ENCODE data around the gene AMH.

AMH gene

DNA sequence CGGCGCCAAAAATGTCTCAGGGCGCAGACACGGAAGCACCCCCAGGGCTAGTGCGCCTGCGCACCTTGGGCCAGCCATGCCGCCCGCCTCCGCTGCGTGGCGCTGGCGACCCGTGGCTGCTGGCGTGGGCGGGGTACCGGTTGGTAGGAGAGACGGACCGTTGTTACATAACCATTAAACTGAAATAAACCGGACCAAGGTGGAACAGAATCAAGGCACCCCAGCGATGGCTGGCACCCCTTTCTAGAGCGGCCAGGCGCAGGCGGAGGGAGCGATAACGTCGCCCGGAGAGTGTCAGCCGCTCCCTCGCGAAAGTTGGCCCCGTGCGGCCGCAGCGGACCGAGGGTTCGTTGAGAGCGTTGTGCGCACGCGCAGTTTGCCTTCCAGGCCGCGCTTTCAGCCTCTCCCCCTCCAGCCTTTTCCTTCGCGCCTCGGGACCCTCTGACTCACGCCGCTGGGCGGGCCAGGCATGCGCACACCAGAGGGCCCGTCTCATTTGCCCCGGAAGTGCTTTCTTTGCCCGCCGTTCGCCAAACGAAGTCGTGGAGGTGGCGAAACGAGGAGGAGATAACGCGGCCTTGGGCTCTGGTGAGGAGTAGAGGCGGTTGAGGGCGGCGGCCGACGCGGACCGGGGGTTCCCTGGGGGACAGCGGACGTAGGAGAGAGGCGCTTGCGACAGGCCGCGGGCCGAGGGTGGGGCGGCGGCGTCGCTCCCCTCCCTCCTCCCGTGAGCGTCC, 12.6 kb upstream of the AMH start, which contains the start of the genes PLEKHJ1 and SF3A2:
Gene PLEKHJ1 (minus strand): TSS at position 16 of the 737 bp plus-strand sequence. CDS start 81 bp downstream, outside the sequence.
Gene SF3A2 (plus strand): TSS at position 511 of the 737 bp plus-strand sequence. CDS start 6,595 bp downstream, outside the sequence.
- peak; percentile 97 for DNase-seq

DNA sequence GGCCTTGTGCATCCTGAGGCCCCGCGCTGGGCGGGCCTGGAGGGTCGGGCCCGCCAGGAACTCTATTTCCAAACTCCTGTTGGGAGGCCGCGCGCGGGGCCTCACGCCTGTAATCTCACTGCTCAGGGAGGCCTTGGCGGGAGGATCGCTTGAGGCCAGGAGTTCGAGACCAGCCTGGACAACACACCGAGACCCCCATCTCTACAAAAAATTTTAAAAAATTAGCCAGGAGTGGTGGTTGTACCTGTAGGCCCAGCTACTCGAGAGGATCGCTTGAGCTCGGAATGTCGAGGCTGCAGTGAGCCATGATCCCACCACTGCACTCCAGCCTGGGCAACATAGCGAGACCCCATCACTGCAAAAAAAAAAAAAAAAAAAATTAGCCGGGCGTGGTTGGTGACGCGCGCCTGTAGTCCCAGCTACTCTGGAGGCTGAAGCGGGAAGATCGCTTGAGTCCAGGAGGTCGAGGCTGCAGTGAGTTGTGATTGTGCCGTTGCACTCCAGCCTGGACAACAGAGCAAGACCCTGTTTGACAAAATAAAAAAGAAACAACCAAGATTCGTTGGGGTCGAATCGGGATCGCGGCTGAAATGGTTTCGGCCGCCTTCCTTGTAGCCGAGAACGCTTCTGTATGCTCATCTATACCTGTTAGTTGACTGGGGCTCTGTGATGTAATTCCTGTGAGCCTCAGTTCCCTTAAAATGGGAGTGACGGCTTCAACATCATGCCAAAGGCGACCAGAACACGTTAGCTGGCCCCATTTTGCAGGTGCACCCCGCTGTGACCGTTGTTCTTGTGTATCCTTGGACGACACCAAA, 11.9 kb upstream of the AMH start:
- DNase-seq, result no peak

DNA sequence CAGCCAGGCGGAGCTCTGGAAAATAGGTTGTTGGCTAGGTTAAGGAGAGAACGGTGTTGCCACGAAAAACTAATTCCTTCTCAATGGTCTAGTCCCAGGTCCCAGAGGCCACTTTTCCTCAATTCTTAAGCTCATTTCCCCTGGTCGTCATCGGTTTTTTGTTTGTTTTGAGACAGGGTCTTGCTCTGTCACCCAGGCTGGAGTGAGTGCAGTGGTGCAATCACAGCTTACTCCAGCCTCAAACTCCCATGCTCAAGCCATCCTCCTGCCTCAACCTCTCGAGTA, 11.3 kb upstream of the AMH start:
- no peak for DNase-seq

DNA sequence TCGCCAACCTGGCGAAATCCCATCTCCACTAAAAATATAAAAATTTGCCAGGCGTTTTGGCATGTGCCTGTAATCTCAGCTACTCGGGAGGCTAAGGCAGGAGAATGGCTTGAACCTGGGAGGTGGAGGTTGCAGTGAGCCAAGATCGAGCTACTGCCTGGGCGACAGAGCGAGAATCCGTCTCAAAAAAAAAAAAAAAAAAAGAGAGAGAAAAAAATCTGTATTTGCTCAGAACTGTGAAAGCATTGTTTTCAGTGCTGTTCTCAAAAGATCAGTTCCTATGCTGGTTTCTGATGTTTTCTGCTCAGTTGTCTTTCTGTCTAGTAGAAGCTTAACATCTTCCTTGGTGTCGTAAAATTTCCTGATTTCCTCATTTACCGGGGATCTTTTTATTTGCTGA, 9.9 kb upstream of the AMH start:
- DNase-seq, result no peak

DNA sequence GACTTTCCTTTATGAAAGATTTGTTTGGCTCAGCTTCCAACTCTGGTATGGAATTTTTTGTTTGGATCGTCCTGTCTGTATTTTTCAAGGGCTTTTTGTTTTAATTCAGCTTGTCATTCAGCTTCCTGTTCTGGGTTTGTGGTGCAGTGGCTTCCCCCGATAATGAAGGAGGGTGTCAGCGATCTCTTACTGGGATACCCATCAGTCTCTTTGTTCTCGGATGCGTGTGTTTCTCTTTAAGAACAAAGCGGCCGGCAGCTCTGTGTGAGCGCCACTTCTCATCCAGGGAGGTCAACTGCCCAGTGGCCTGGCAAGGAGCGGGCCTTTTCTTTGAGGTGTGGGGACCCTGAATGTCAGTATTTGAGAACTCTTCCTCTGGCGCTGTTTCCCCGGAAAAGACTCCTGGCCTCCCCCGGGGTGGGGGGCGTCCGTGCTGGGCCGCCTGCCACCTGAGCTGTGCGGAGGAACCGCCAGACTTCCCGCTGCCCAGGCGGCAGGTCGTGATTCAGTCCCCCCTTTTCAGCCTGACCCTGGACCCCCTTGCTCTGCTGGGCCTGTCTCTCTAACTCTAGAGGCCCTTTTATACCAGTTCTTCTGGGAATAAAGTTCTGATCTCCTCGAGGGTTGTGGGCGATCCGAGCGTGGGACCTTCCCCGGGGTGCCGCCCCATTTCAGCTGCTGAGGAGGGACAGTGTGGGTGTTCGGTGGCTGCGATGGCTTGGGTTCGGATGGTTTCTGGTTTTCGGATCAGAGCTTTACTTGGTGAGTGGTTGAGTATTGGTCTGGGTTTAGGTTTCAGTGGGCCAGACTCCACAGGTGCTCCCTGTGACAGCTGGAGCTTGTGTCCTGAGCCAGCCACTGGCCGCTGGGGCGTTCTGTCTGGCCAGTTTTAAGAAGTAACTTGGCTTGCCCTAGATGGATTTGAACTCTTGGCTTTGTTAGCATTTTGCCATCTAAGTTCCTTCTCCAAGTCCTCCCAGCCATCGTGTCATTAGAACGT, 9.1 kb upstream of the AMH start:
- no peak for DNase-seq

DNA sequence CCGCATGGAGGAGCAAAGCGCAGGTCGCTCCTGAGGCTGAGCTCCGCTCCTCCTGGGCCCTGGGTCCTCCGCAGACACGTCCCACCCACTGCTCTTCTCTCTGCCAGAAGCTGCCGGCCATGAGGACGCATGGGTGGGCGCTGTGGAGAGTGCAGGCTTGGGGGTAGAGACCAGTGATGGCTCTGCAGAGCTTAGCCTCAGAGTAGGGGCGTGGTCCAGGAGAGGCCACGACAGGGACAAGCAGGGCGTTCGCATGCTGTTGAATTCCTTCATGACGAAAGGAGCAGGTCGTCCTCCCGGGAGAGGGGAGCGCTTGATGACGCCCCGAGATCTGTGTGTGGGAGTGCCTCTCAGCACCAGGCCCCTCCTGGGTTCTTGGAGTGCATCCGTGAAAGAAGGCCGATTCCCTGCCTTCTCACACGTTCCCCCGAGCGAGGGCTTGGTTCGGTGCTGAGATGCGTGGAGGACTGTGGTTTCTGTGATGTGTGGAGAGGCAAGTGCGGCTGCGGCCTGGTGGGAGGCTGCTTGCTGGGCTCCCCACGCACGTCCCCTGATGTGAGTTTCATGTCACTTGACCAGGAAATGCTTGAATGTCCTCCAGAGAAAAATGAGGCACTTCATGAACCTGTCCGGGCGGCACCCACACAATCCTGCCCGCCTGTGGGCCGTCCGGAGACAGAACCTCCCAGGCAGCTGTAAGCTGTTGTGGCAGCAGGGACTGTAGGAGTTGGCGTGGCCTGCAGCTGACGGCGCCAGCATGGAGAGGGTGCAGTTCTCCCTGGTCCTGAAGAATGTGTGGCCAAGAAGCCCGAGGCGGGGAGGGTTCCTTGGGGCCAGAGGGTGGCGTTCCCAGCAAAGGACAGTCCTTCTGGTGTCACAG, 8.0 kb upstream of the AMH start:
- DNase-seq, result no peak

DNA sequence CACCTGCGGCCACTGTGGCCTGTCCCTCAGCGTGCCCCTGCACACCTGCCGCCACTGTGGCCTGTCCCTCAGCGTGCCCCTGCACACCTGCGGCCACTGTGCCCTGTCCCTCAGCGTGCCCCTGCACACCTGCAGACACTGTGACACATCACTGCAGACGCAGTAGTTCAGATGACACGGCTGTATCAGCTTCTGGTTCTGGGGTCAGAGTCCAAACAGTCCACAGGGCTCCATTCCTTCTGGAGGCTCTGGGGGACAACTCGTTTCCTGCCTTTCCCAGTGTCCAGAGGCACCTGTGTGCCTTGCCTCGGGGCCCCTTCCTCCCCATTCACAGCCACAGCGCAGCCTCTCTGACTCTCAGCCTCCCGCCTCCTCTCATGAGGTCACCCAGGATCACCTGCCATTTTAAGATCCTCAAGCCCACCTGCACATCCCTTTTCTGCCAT, 7.0 kb upstream of the AMH start:
- DNase-seq, result no peak

DNA sequence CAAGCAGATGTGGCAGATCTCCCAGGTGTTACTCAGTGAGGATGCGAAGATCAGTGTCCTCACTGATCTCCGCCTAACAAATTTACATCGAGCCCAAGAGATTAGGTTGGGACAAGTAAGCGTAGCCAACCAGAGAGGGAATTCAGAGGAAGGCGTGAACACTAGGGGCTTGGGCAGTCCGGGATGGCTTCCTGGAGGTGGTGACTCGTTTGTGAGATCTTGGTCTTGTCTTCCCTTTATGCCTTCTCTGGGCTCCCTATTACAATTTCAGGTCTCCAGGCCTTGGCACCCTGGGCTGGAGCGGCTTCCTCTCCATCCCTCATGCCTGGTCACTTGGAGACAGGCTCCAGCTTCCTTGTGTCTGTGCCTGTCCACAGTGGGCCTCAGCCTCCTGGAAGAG, 6.3 kb upstream of the AMH start:
- no peak for DNase-seq

DNA sequence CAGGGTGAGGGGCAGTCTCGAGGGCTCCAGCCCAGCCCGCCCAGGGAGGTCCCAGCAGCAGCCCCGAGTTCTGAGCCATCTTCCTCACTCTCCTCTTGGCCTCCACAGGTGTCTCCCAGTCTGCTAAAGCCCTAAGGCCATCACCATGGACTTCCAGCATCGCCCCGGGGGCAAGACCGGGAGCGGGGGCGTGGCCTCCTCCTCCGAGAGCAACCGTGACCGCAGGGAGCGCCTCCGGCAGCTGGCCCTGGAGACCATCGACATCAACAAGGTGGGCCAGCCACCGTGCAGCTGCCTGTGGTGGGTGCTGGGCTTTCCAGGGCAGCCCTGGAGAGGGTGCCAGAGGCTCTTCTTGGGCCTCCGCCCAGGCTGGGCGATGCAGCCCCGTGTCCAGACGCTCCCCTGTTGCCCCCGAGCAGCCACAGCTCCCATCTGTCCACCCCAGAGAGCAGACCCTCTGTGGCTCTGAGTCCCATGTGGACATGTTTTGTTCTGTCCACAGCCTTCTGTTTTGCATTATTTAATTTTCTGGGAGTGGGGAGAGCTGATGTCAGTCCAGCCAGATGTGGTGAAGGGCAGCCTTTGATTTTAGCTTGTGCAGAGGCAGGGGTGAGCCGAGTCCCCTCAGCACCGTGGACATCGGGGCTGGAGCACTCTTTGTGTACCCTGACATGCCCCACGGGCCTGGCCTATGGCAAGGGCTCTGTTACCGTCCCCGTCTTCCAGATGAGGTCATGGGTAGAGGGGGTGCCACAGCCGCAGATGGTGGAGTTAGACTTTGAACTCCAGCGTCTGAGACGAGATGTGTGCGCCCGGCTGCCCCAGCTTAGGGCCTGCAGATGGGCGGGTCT, 5.6 kb upstream of the AMH start:
- DNase-seq, result no peak

DNA sequence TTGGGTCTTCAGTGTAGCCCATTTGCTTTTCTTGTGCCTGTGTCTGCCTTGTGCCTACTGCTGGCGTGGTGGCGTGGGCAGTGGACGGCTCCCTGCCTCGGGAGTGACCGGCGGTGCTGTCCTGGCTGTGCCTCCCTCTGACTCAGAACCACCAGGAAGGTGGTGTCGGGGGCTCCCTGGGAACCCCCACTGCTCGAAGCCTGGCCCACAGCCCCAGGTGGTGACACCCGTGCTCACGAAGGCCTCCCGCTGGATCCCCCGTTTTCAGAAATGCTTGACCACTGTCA, 5.1 kb upstream of the AMH start:
- no peak for DNase-seq

DNA sequence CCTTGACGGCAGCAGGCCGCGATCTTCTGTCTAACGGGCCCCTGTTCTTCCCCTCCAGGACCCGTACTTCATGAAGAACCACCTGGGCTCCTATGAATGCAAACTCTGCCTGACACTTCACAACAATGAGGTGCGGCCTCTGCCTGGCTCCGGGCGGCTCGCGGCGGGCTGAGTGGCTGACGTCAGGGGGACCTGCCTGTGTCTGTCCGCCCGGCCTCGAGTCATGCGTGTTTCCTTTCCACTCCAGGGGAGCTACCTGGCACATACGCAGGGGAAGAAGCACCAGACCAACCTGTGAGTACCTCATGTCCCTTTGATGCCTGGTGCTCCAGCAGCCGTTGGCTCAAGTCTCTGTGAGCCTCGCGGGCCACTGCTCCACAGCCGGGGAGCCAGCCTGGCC, 4.6 kb upstream of the AMH start:
- DNase-seq, result no peak

DNA sequence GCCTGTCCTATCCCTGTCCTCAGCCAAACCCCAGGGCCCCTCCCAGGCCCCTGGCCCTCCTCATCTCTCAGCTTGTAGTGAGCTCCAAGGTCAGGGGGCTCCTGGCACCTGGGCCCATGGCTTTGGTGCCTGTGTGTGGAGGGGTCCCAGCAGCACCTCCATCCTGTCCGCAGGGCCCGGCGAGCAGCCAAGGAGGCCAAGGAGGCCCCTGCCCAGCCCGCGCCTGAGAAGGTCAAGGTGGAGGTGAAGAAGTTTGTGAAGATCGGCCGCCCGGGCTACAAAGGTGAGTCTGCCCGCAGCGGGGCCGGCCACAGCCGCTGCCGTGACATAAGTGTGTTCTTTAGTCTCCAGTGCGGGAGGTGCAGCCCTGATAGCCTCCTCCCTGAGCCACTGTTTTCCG, 3.9 kb upstream of the AMH start:
- DNase-seq, result no peak

DNA sequence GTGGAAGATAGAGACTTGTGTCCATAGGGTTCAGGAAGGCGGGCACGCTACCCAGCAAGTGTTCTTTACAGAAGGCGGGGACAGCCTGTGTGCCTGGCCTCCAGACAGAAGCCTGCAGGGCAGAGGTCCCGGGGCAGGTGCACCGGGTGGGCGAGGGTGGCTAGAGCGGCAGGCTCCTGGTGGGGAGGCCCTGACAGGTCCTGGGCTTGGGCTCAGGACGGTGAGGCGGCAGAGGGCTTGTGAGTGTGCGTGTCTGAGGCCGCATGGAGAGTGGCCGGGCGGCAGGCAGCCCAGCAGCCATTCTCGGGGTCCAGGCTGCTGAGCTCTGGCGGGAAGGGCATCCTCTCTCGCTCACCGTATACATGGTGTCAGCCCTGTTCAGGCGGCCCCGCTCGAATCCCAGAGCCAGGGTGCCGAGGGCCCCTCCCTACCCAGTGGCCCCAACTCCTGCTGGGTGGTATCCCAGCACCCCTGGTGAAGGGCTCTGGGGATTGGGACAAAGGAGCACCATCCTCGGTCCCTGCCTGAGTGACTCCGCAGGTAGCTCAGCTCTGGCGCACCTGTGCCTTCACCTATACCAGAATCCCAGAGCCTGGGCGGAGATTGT, 3.0 kb upstream of the AMH start:
- no peak for DNase-seq

DNA sequence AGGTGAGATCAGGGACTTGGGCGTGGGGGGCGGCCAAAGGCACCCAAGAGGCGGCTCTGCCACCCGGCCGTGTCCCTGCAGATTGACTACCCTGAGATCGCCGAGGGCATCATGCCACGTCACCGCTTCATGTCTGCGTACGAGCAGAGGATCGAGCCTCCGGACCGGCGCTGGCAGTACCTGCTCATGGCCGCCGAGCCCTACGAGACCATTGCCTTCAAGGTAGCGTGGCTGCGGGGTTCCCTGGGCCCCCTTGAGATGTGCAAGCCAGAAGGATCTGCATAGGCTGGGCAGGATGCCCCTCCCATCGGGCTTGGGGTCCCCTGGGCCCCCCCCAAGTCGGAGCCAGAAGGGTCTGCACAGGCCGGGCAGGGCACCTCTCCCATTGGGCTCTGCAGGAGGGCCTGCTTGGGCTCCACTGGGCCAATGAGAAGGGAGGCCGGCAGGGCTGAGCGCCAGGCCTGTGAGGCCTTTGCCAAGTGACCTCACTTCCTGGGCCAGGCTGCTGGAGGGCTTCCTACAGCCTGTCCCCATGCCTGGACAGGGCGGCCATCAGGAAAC, 2.2 kb upstream of the AMH start:
- DNase-seq, result no peak

DNA sequence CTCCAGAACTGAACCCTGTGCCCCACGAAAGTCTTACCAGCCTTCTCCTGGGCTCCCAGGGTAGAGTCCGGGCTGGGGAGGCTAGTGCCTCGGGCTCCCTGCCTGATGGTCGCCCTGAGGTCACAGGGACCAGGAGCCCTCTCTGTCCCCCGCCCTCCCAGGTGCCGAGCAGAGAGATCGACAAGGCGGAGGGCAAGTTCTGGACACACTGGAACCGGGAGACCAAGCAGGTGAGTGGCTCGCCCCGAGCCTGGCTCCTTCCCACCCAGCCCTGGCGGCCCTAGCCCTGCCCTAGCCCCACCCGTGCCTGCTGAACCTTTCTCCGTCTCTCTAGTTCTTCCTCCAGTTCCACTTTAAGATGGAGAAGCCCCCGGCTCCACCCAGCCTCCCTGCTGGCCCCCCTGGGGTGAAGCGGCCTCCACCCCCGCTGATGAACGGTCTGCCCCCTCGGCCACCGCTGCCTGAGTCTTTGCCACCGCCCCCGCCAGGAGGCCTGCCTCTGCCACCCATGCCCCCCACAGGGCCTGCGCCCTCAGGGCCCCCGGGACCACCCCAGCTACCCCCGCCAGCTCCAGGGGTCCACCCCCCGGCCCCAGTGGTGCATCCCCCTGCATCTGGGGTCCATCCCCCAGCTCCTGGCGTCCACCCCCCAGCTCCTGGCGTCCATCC, 1.6 kb upstream of the AMH start:
- no peak for DNase-seq

DNA sequence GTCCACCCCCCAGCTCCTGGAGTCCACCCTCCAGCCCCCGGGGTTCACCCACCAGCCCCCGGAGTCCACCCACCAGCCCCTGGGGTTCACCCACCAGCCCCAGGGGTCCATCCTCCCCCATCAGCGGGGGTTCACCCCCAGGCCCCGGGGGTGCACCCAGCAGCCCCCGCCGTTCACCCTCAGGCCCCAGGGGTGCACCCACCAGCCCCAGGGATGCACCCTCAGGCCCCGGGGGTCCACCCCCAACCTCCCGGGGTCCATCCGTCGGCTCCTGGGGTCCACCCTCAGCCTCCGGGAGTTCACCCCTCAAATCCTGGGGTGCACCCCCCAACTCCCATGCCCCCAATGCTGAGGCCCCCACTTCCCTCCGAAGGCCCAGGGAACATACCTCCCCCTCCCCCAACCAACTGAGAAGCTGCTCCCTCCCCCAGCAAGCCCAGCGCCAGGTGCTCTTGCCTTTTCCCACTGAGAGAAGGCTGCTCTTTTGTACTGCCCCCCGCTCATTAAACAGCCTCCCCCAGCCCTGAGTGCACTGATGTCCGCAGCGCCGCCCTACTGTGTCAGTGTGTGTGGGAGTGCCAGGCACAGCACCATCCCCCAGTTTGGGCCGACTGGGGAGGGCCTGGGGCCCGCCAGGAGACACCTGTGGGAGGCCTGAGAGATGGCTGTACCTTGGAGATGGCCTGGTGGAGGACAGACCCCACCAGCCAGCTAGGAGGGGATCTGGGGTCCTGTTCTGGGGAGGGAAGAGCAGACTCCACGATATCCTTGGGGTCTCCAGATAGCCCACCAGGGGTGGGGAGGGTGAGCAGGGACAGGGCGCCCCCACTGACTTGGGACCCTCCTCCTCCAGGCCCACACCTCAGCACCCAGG, 750 bp upstream of the AMH start:
- no peak for DNase-seq

DNA sequence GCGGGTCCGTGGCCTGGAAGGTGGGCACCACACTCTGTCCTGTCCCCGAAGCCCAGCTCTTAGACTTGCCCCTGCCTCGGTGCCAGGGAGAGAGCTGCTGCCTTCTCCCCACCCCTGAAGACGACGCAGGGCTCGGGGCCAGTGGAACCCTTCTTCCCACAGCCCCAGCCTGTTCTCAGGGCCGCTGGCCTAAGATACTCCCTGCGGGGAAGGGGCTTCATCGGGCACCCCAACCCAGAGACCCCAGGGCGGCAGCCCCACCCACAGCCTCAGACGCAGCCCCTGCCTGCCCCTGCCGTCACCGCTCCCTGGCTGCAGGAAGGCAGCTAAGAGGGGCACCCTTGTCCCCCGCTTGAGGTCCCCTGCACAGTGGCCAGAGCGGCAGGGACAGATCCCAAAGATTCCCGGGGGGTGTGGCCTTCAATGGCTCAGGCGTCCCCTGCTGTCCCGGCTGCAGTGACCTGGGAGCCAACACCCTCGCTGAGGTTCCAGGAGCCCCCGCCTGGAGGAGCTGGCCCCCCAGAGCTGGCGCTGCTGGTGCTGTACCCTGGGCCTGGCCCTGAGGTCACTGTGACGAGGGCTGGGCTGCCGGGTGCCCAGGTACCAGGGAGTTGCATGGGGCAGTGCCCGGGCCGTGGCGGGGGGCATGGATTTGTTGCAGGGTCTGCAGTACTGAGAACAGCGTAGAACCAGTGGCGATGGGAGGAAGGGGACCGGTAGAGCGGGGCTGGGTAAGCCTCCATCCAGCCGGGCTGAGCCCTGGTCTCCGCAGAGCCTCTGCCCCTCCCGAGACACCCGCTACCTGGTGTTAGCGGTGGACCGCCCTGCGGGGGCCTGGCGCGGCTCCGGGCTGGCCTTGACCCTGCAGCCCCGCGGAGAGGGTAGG, 1.0 kb downstream of the AMH start:
- DNase-seq, result no peak

DNA sequence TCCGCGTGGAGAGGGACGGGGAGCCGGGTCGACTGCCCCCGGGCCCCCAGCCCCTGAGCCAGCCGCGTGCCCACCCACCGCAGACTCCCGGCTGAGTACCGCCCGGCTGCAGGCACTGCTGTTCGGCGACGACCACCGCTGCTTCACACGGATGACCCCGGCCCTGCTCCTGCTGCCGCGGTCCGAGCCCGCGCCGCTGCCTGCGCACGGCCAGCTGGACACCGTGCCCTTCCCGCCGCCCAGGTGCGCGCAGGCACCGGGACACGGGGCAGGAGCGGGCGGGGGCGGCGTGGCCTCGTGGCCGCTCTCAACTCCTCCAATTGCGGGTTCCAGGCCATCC, 1.6 kb downstream of the AMH start:
- no peak for DNase-seq

Data from stimulated activated CD4-positive, alpha-beta T cell treated with anti-CD3 and anti-CD28 coated beads, Interleukin-4, amount 100 ng/mL, for 1 hour (primary cell).